ENCODE measurements around the gene COL18A1. TPM values are rescaled to one million over a fixed set of nuclear protein-coding genes. Genes with fewer than 3 reads are reported as not detected.

The COL18A1 gene
- polyA plus RNA-seq, 1 donor (not counting 4 experiments of a cell fraction or from before 2014, with no cell fraction given) = 13.0 TPM

- TF ChIP-seq EZH2 (IDR thresholded peaks at IDR 0.05; ENCODE audit: low read length) (no peak), CTCF (optimal IDR thresholded peaks at IDR 0.05 in 1 of 3, IDR thresholded peaks at IDR 0.05 in 1 of 3, conservative IDR thresholded peaks at IDR 0.05 in 1 of 3; ENCODE audit: extremely low read depth in 1 of 3, insufficient read depth in 2 of 3, low read length in 3 of 3) (no peak)
- H2AFZ ChIP-seq (ENCODE audit: control insufficient read depth, low read length) = no peak overlapping the region
- no peak overlapping the region for H3K27ac ChIP-seq (ENCODE audit: control insufficient read depth, insufficient read depth, low read length)
- H3K4me3 ChIP-seq (ENCODE audit: control insufficient read depth in 2 of 3, extremely low read depth in 1 of 3, insufficient read depth in 2 of 3, low read depth in 1 of 3, low read length in 3 of 3) = no peak overlapping the region
- H3K9me3 ChIP-seq (ENCODE audit: control insufficient read depth, low read depth, low read length) = no peaks in the 10 kb centered on the region
- H3K4me2 ChIP-seq (ENCODE audit: control insufficient read depth, extremely low read depth, insufficient read depth, low read depth, low read length) = no peak overlapping the region
- H3K36me3 ChIP-seq (ENCODE audit: control insufficient read depth in 2 of 2, extremely low read depth in 1 of 2, insufficient read depth in 2 of 2, low read length in 2 of 2) = peaks cover 7 to 20% of the 10 kb centered on the region in 2 experiments
- no peaks in the 10 kb centered on the region for H3K9me1 ChIP-seq (ENCODE audit: control insufficient read depth, extremely low read depth, insufficient read depth, low read length)
- FAIRE-seq (no peak), DNase-seq (ENCODE audit: low read depth, low spot score) (no peak)
- no peaks in the 10 kb centered on the region for H3K4me1 ChIP-seq (ENCODE audit: control insufficient read depth, extremely low read depth, insufficient read depth, low read length)
- H3K9ac ChIP-seq (ENCODE audit: control insufficient read depth, extremely low read depth, insufficient read depth, low read length) = no peak overlapping the region
- dilution Hi-C loops (cut with MboI; ENCODE audit: extremely low pct_ligation_motif_present, low sequenced_read_pairs) = no loop called here
- no peaks in the 10 kb centered on the region for H3K27me3 ChIP-seq (ENCODE audit: control insufficient read depth, extremely low read depth, insufficient read depth, low read length)
- H4K20me1 ChIP-seq (ENCODE audit: control insufficient read depth, extremely low read depth, insufficient read depth, low read length) = peaks cover 4% of the 10 kb centered on the region
- no peaks in the 10 kb centered on the region for H3K79me2 ChIP-seq (ENCODE audit: control insufficient read depth, insufficient read depth, low read length)
Measured at GRCh38 chr21:45533361-45533845, 128.4 kb downstream of the COL18A1 start.

GRCh38 chr21:45533846-45534635 lies 129.1 kb downstream of the COL18A1 start:
- Histone ChIP-seq H2AFZ (ENCODE audit: control insufficient read depth, low read length) (no peak overlapping the region), H3K9me1 (ENCODE audit: control insufficient read depth, extremely low read depth, insufficient read depth, low read length) (no peaks in the 10 kb centered on the region), H3K4me2 (ENCODE audit: control insufficient read depth, extremely low read depth, insufficient read depth, low read depth, low read length) (no peak overlapping the region), H3K27me3 (ENCODE audit: control insufficient read depth, extremely low read depth, insufficient read depth, low read length) (no peaks in the 10 kb centered on the region), H3K36me3 (ENCODE audit: control insufficient read depth in 2 of 2, extremely low read depth in 1 of 2, insufficient read depth in 2 of 2, low read length in 2 of 2) (peaks cover 7 to 18% of the 10 kb centered on the region in 2 experiments), H3K4me3 (ENCODE audit: control insufficient read depth in 2 of 3, extremely low read depth in 1 of 3, insufficient read depth in 2 of 3, low read depth in 1 of 3, low read length in 3 of 3) (no peak overlapping the region), H4K20me1 (ENCODE audit: control insufficient read depth, extremely low read depth, insufficient read depth, low read length) (peaks cover 4% of the 10 kb centered on the region), H3K27ac (ENCODE audit: control insufficient read depth, insufficient read depth, low read length) (no peak overlapping the region), H3K4me1 (ENCODE audit: control insufficient read depth, extremely low read depth, insufficient read depth, low read length) (no peaks in the 10 kb centered on the region), H3K9me3 (ENCODE audit: control insufficient read depth, low read depth, low read length) (no peaks in the 10 kb centered on the region), H3K79me2 (ENCODE audit: control insufficient read depth, insufficient read depth, low read length) (peaks cover 3% of the 10 kb centered on the region), H3K9ac (ENCODE audit: control insufficient read depth, extremely low read depth, insufficient read depth, low read length) (no peak overlapping the region)
- FAIRE-seq (no peak), DNase-seq (ENCODE audit: low read depth, low spot score) (no peak)
- TF ChIP-seq CTCF (optimal IDR thresholded peaks at IDR 0.05 in 1 of 3, IDR thresholded peaks at IDR 0.05 in 1 of 3, conservative IDR thresholded peaks at IDR 0.05 in 1 of 3; ENCODE audit: extremely low read depth in 1 of 3, insufficient read depth in 2 of 3, low read length in 3 of 3) = no peak
- dilution Hi-C loops (cut with MboI; ENCODE audit: extremely low pct_ligation_motif_present, low sequenced_read_pairs) = no loop called here

All from keratinocyte (primary cell).